Hippocampal formation (tissue), 2 donors: ENCODE results near the gene PTPRE.

Experiments used
- DNase-seq, 2 donors: peaks; one replicate each; lab custom pipeline; 2025; lab: John Stamatoyannopoulos, UW

PTPRE gene

GRCh38 chr10:127907411-127908105 lies 655 bp downstream of the PTPRE start:
- peak in 1 of 2 donors; percentile 40 for DNase-seq

GRCh38 chr10:127908106-127908958 lies 1.4 kb downstream of the PTPRE start:
- DNase-seq = no peak

GRCh38 chr10:127908959-127909267 lies 2.0 kb downstream of the PTPRE start:
- DNase-seq = no peak

GRCh38 chr10:127909716-127910463 lies 3.0 kb downstream of the PTPRE start:
- DNase-seq = no peak

- DNase-seq = no peak
These were observed 3.5 kb downstream of the PTPRE start for GRCh38 chr10:127910464-127910770.

- no peak for DNase-seq
These were observed 4.4 kb downstream of the PTPRE start for GRCh38 chr10:127911218-127911866.

- DNase-seq = no peak
These were observed 5.0 kb downstream of the PTPRE start for GRCh38 chr10:127911867-127912257.

GRCh38 chr10:127912607-127913367 lies 5.9 kb downstream of the PTPRE start:
- no peak for DNase-seq

GRCh38 chr10:127913368-127913759 lies 6.5 kb downstream of the PTPRE start:
- DNase-seq = no peak

GRCh38 chr10:127915324-127915723 lies 8.4 kb downstream of the PTPRE start:
- DNase-seq = no peak

- DNase-seq = no peak
These were observed 9.9 kb downstream of the PTPRE start for GRCh38 chr10:127916826-127917225.

GRCh38 chr10:127918572-127918971 lies 11.7 kb downstream of the PTPRE start:
- DNase-seq = peak in 1 of 2 donors; percentile 19

GRCh38 chr10:127919418-127920271 lies 12.7 kb downstream of the PTPRE start:
- peak; percentile 27 to 28 for DNase-seq

GRCh38 chr10:127920306-127921074 lies 13.6 kb downstream of the PTPRE start:
- no peak for DNase-seq

GRCh38 chr10:127921075-127921752 lies 14.3 kb downstream of the PTPRE start:
- DNase-seq = no peak

- no peak for DNase-seq
These were observed 14.8 kb downstream of the PTPRE start for GRCh38 chr10:127921753-127922145.

- DNase-seq = no peak
These were observed 15.3 kb downstream of the PTPRE start for GRCh38 chr10:127922206-127922605.

GRCh38 chr10:127922675-127923366 lies 15.9 kb downstream of the PTPRE start:
- DNase-seq = peak in 1 of 2 donors; percentile 22

- no peak for DNase-seq
These were observed 16.7 kb downstream of the PTPRE start for GRCh38 chr10:127923646-127924045.
